GM23338 (cell line): ENCODE results near the gene FGGY. TPM values are rescaled to one million over a fixed set of nuclear protein-coding genes. Genes with fewer than 3 reads are reported as not detected.
"Not testable (repeated sequence)": the region's sequence is repeated elsewhere in the genome, so short reads cannot be mapped to it uniquely, and the experiment has no call there.

Experiments used
- ATAC-seq: fragments of 200-7000 bp; cut with Tn5 transposase; 3 replicates; pipeline ENCODE4 v1.9.1; 2020
- DNase-seq: peaks from one replicate; pipeline ENCODE4 v3.0.0-alpha.2; 2015; ENCODE audit warnings: low spot score
- H2AFZ ChIP-seq: fragments of 200-600 bp; sonication (generic); 2 replicates; pipeline ENCODE4 v1.8.0; 2016; ENCODE audit warnings: antibody characterized with exemption, mild to moderate bottlenecking, moderate library complexity
- H3F3A ChIP-seq: fragments of 200-600 bp; sonication (generic); replicated peaks from 2 replicates; pipeline ENCODE4 v1.8.0; 2017; ENCODE audit warnings: antibody characterized with exemption, mixed run types, low read depth
- H3K27ac ChIP-seq: fragments of 200-600 bp; sonication (generic); 2 replicates; pipeline ENCODE4 v1.6.1; 2016; ENCODE audit warnings: low read depth
- H3K27me3 ChIP-seq: fragments of 200-600 bp; sonication (generic); 2 replicates; pipeline ENCODE4 v1.8.0; 2016; ENCODE audit warnings: mild to moderate bottlenecking, mixed run types, moderate library complexity; ENCODE audit not compliant: insufficient read depth
- H3K36me3 ChIP-seq: fragments of 200-600 bp; sonication (generic); 2 replicates; pipeline ENCODE4 v1.8.0; 2016; ENCODE audit warnings: mild to moderate bottlenecking; ENCODE audit not compliant: insufficient read depth
- H3K4me1 ChIP-seq: fragments of 200-600 bp; sonication (generic); 2 replicates; pipeline ENCODE4 v1.8.0; 2016; ENCODE audit warnings: mild to moderate bottlenecking, moderate library complexity; ENCODE audit not compliant: insufficient read depth
- H3K4me2 ChIP-seq: fragments of 200-600 bp; sonication (generic); 2 replicates; pipeline ENCODE4 v1.7.1; 2017; ENCODE audit warnings: mixed run types
- H3K4me3 ChIP-seq: fragments of 200-600 bp; sonication (generic); 2 replicates; pipeline ENCODE4 v1.6.1; 2016; ENCODE audit warnings: mixed run types
- H3K79me2 ChIP-seq: fragments of 200-600 bp; sonication (generic); replicated peaks from 2 replicates; pipeline ENCODE4 v1.8.0; 2017; ENCODE audit warnings: mild to moderate bottlenecking; ENCODE audit not compliant: insufficient read depth
- H3K9me2 ChIP-seq: fragments of 200-600 bp; sonication (generic); 2 replicates; pipeline ENCODE4 v1.8.0; 2017; ENCODE audit not compliant: insufficient read depth
- H4K20me1 ChIP-seq: fragments of 200-600 bp; sonication (generic); replicated peaks from 2 replicates; pipeline ENCODE4 v1.8.0; 2017; ENCODE audit warnings: mild to moderate bottlenecking; ENCODE audit not compliant: insufficient read depth
- H3K27ac Mint-ChIP-seq: 2 replicates; pipeline ENCODE4 v1.8.0; 2020; ENCODE audit warnings: inconsistent platforms, mild to moderate bottlenecking, moderate library complexity, mixed read lengths
- H3K27me3 Mint-ChIP-seq: 3 replicates; pipeline ENCODE4 v1.8.0; 2022; ENCODE audit warnings: low read depth, mild to moderate bottlenecking, moderate library complexity, mixed read lengths, inconsistent platforms; ENCODE audit not compliant: insufficient read depth, poor library complexity
- H3K36me3 Mint-ChIP-seq: 3 replicates; pipeline ENCODE4 v1.8.0; 2021; ENCODE audit warnings: low read depth, mild to moderate bottlenecking, inconsistent platforms, moderate library complexity, mixed read lengths
- H3K4me1 Mint-ChIP-seq: 3 replicates; pipeline ENCODE4 v1.8.0; 2020; ENCODE audit warnings: mild to moderate bottlenecking, inconsistent platforms, mixed read lengths
- H3K4me3 Mint-ChIP-seq: 3 replicates; pipeline ENCODE4 v1.8.0; 2021; ENCODE audit warnings: moderate library complexity, mild to moderate bottlenecking, inconsistent platforms, mixed read lengths
- H3K9me3 Mint-ChIP-seq: 3 replicates; pipeline ENCODE4 v1.8.0; 2020; ENCODE audit warnings: moderate library complexity, mild to moderate bottlenecking, inconsistent platforms, mixed read lengths
- EZH2 ChIP-seq: fragments of 200-600 bp; sonication (generic); IDR thresholded peaks from one replicate; pipeline ENCODE4 v1.8.0; 2017; ENCODE audit warnings: antibody characterized with exemption, mild to moderate bottlenecking, low read depth; ENCODE audit not compliant: unreplicated experiment
- EZH2phosphoT487 ChIP-seq: fragments of 200-600 bp; sonication (generic); IDR thresholded peaks from one replicate; pipeline ENCODE4 v1.8.1; 2018; ENCODE audit warnings: antibody characterized with exemption; ENCODE audit not compliant: unreplicated experiment
- JUNB ChIP-seq: IDR thresholded peaks from one replicate; pipeline ENCODE4 v1.6.1; 2016; ENCODE audit warnings: antibody characterized with exemption; ENCODE audit not compliant: unreplicated experiment
- NANOG ChIP-seq: IDR thresholded peaks from 2 replicates; pipeline ENCODE4 v1.6.1; 2016; ENCODE audit warnings: antibody characterized with exemption, borderline replicate concordance
- POLR2AphosphoS5 ChIP-seq: IDR thresholded peaks from 2 replicates; pipeline ENCODE4 v1.6.1; 2016; ENCODE audit warnings: antibody characterized with exemption, low read depth
- REST ChIP-seq: IDR thresholded peaks from one replicate; pipeline ENCODE4 v1.6.1; 2018; ENCODE audit warnings: antibody characterized with exemption; ENCODE audit not compliant: unreplicated experiment
- STAT1 ChIP-seq: IDR thresholded peaks from one replicate; pipeline ENCODE4 v1.6.1; 2016; ENCODE audit warnings: antibody characterized with exemption; ENCODE audit not compliant: unreplicated experiment
- ZNF114 ChIP-seq: fragments of 250-450 bp; sonication (Bioruptor Pico); IDR thresholded peaks from 2 replicates; pipeline ENCODE4 v1.5.0; 2020; ENCODE audit warnings: mild to moderate bottlenecking, moderate library complexity
- ZNF331 ChIP-seq: fragments of 250-450 bp; sonication (Bioruptor Pico); IDR thresholded peaks from 2 replicates; pipeline ENCODE4 v1.5.0; 2020; ENCODE audit warnings: low read depth, mild to moderate bottlenecking, moderate library complexity
- ZNF462 ChIP-seq: fragments of 250-450 bp; sonication (Bioruptor Pico); IDR thresholded peaks from 2 replicates; pipeline ENCODE4 v1.5.0; 2020; ENCODE audit warnings: mild to moderate bottlenecking, moderate library complexity
- polyA plus RNA-seq: library from polyadenylated mRNA; unstranded; fragments of >200 nt; fragmentation: Nextera tagmentation; extraction: Ambion mirVana; gene quantifications from 2 replicates; pipeline ENCODE4 v1.2.1, GENCODE V29; 2016
- total RNA-seq: library from RNA; depleted of rRNA; stranded (reverse); fragments of >200 nt; shearing (Covaris generic); gene quantifications from 2 replicates; pipeline ENCODE4 v1.2.3, GENCODE V29; 2014
- TF ChIP-seq, protein P1 (sequence below): IDR thresholded peaks from 2 replicates; pipeline ENCODE4 v1.6.1; 2016; ENCODE audit warnings: antibody characterized with exemption

Gene FGGY
- total and polyA plus RNA-seq, 2 experiments from 2014 or later = 10.9 to 21.4 TPM

- not testable (repeated sequence) for H3K27ac Mint-ChIP-seq, H3K4me3 Mint-ChIP-seq, H4K20me1 ChIP-seq, H3K79me2 ChIP-seq, H2AFZ ChIP-seq, DNase-seq, H3K4me1 Mint-ChIP-seq, H3K36me3 Mint-ChIP-seq, H3K36me3 ChIP-seq, H3K27ac ChIP-seq, H3F3A ChIP-seq, H3K9me2 ChIP-seq, H3K4me2 ChIP-seq, ATAC-seq, H3K4me3 ChIP-seq, H3K27me3 ChIP-seq, H3K27me3 Mint-ChIP-seq
- peaks cover 26% of the 10 kb centered on the region; the same call in 2 of the 3 replicates for H3K9me3 Mint-ChIP-seq
- peaks cover 11% of the 10 kb centered on the region; the same call in 1 of the 2 replicates for H3K4me1 ChIP-seq
Measured at GRCh38 chr1:59592410-59592809, 295.5 kb downstream of the FGGY start.

DNA sequence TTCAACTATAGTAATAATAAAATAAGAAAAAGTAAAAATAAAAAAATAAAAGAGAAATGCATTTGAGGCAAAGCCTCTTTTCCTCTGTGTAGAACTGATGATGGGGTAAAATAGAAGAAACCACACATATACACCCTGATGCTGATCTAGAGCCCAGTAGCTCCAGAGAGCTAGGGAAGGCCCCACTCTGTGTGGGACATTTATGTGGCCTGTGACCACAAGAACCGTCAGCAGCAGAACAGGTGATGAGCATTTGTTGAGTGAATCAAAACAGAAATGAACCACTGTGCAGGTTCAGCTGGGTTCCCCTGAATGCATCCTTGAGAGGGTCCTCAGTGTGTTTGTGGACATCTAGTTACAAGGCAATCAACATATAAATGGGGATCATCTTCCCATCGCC, 296.0 kb downstream of the FGGY start:
- no peak overlapping the region for H3K4me2 ChIP-seq
- no peaks in the 10 kb centered on the region for H4K20me1 ChIP-seq
- no peaks in the 10 kb centered on the region for H3F3A ChIP-seq
- ATAC-seq (no peak), DNase-seq (no peak)
- no peaks in the 10 kb centered on the region for H3K27me3 Mint-ChIP-seq
- H3K4me3 ChIP-seq = no peak overlapping the region
- H3K27ac ChIP-seq = no peak overlapping the region
- H3K4me3 Mint-ChIP-seq = no peak overlapping the region
- H3K4me1 Mint-ChIP-seq = peaks cover 3% of the 10 kb centered on the region; the same call in 1 of the 3 replicates
- H3K79me2 ChIP-seq = no peaks in the 10 kb centered on the region
- H3K9me3 Mint-ChIP-seq = peaks cover 21% of the 10 kb centered on the region; the same call in 2 of the 3 replicates
- H3K27me3 ChIP-seq = no peaks in the 10 kb centered on the region
- no peak overlapping the region for H2AFZ ChIP-seq
- H3K4me1 ChIP-seq = peaks cover 11% of the 10 kb centered on the region; the same call in 1 of the 2 replicates
- no peaks in the 10 kb centered on the region for H3K36me3 ChIP-seq
- H3K36me3 Mint-ChIP-seq = peaks cover 7% of the 10 kb centered on the region; the same call in 2 of the 3 replicates
- no peaks in the 10 kb centered on the region for H3K9me2 ChIP-seq
- H3K27ac Mint-ChIP-seq = no peak overlapping the region
- TF ChIP-seq EZH2phosphoT487 (no peak), NANOG (no peak), ZNF462 (CRISPR knock-in tag) (no peak), REST (no peak), STAT1 (no peak), JUNB (no peak), POLR2AphosphoS5 (no peak), ZNF331 (no peak), ZNF114 (CRISPR knock-in tag) (no peak), EZH2 (no peak)
- TF ChIP-seq, protein P1, sequence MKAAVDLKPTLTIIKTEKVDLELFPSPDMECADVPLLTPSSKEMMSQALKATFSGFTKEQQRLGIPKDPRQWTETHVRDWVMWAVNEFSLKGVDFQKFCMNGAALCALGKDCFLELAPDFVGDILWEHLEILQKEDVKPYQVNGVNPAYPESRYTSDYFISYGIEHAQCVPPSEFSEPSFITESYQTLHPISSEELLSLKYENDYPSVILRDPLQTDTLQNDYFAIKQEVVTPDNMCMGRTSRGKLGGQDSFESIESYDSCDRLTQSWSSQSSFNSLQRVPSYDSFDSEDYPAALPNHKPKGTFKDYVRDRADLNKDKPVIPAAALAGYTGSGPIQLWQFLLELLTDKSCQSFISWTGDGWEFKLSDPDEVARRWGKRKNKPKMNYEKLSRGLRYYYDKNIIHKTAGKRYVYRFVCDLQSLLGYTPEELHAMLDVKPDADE = no peak
